HepG2 (cell line): Measurements from ENCODE around the gene FAM131A. TPM values are rescaled to one million over a fixed set of nuclear protein-coding genes. Genes with fewer than 3 reads are reported as not detected.

Experiments
- ATF2 ChIP-seq: sonication (generic); formaldehyde crosslinking; IDR thresholded peaks from 2 replicates; pipeline ENCODE4 v1.4.0; 2020; ENCODE audit warnings: missing genetic modification reagents
- KDM1A ChIP-seq: IDR thresholded peaks from 2 replicates; pipeline ENCODE4 v1.6.1; 2016; ENCODE audit warnings: missing compliant biosample characterization
- NAIF1 ChIP-seq: sonication (generic); formaldehyde crosslinking; IDR thresholded peaks from 2 replicates; pipeline ENCODE4 v1.5.0; 2020; ENCODE audit warnings: mild to moderate bottlenecking, missing genetic modification reagents, borderline replicate concordance
- PHF8 ChIP-seq: sonication (generic); formaldehyde crosslinking; IDR thresholded peaks from 2 replicates; pipeline ENCODE4 v1.5.0; 2020; ENCODE audit warnings: missing genetic modification reagents
- ZMYM2 ChIP-seq: sonication (generic); formaldehyde crosslinking; IDR thresholded peaks from 2 replicates; pipeline ENCODE4 v1.8.0; 2022; ENCODE audit warnings: mild to moderate bottlenecking, missing genetic modification reagents
- ZNF142 ChIP-seq: sonication (generic); formaldehyde crosslinking; IDR thresholded peaks from 2 replicates; pipeline ENCODE4 v1.4.0; 2020; ENCODE audit warnings: missing genetic modification reagents
- ZNF180 ChIP-seq: sonication (generic); formaldehyde crosslinking; IDR thresholded peaks from 2 replicates; pipeline ENCODE4 v1.4.0; 2020; ENCODE audit warnings: low read depth, missing genetic modification reagents, borderline replicate concordance
- ZNF318 ChIP-seq: sonication (generic); formaldehyde crosslinking; IDR thresholded peaks from 2 replicates; pipeline ENCODE4 v1.4.0; 2020; ENCODE audit warnings: mild to moderate bottlenecking, missing genetic modification reagents
- ZNF549 ChIP-seq: sonication (generic); formaldehyde crosslinking; IDR thresholded peaks from 2 replicates; pipeline ENCODE4 v1.5.0; 2020; ENCODE audit warnings: missing genetic modification reagents
- polyA plus RNA-seq, 8 experiments: library from polyadenylated mRNA; depleted of rRNA in 3 of 8; stranded (reverse) in 7 of 8; unstranded in 1 of 8; fragments of >200 nt; fragmentation: Illumina TruSeq in 4 of 8; extraction: Trizol in 4 of 8; gene quantifications; 2 replicates each; pipeline versions ENCODE4 v1.2.1 to v1.2.3, GENCODE V29; 2011 to 2016; ENCODE audit warnings: low read depth in 4 of 8, missing spikeins in 1 of 8, mixed read lengths in 1 of 8; ENCODE audit not compliant: insufficient read depth in 1 of 8
- total RNA-seq, 5 experiments: library from RNA; depleted of rRNA; stranded (reverse); fragments of >200 nt; fragmentation: Illumina TruSeq; extraction: Trizol; gene quantifications; 2 replicates each; pipeline ENCODE4 v1.2.3, GENCODE V29; 2016; ENCODE audit warnings: low read depth in 1 of 5
- TF ChIP-seq, protein P1 (sequence below): sonication (generic); formaldehyde crosslinking; IDR thresholded peaks from 2 replicates; pipeline ENCODE4 v1.4.0; 2020; ENCODE audit warnings: missing genetic modification reagents

Gene FAM131A
- total and polyA plus RNA-seq, 2 of the 13 experiments (the other 11 are each of a cell fraction or from before 2014, with no cell fraction given) = 9.2 to 9.3 TPM

- TF ChIP-seq ZNF318 (CRISPR knock-in tag) (peak; percentile 56; the same call in 1 of the 2 replicates), ZMYM2 (CRISPR knock-in tag) (peak; percentile 30; the same call in 1 of the 2 replicates), ZNF142 (CRISPR knock-in tag) (peak; percentile 77; the same call in 1 of the 2 replicates), NAIF1 (peak; percentile 74), ZNF549 (CRISPR knock-in tag) (no peak), ZNF180 (CRISPR knock-in tag) (no peak), KDM1A (CRISPR knock-in tag) (no peak; the same call in 1 of the 2 replicates), PHF8 (peak; percentile 67), ATF2 (CRISPR knock-in tag) (peak; percentile 89)
- TF ChIP-seq, protein P1, sequence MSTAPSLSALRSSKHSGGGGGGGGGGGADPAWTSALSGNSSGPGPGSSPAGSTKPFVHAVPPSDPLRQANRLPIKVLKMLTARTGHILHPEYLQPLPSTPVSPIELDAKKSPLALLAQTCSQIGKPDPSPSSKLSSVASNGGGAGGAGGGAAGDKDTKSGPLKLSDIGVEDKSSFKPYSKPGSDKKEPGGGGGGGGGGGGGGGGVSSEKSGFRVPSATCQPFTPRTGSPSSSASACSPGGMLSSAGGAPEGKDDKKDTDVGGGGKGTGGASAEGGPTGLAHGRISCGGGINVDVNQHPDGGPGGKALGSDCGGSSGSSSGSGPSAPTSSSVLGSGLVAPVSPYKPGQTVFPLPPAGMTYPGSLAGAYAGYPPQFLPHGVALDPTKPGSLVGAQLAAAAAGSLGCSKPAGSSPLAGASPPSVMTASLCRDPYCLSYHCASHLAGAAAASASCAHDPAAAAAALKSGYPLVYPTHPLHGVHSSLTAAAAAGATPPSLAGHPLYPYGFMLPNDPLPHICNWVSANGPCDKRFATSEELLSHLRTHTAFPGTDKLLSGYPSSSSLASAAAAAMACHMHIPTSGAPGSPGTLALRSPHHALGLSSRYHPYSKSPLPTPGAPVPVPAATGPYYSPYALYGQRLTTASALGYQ (CRISPR knock-in tag) = 0 out of 2 replicates have a peak, but pooled peaks have one; percentile 34
These were observed 25.5 kb downstream of the FAM131A start (continued) for GRCh38 chr3:184362668-184363546.
